ENCODE data around the gene ENTPD2.
"Not testable (repeated sequence)": the region's sequence is repeated elsewhere in the genome, so short reads cannot be mapped to it uniquely, and the experiment has no call there.

The ENTPD2 gene

DNA sequence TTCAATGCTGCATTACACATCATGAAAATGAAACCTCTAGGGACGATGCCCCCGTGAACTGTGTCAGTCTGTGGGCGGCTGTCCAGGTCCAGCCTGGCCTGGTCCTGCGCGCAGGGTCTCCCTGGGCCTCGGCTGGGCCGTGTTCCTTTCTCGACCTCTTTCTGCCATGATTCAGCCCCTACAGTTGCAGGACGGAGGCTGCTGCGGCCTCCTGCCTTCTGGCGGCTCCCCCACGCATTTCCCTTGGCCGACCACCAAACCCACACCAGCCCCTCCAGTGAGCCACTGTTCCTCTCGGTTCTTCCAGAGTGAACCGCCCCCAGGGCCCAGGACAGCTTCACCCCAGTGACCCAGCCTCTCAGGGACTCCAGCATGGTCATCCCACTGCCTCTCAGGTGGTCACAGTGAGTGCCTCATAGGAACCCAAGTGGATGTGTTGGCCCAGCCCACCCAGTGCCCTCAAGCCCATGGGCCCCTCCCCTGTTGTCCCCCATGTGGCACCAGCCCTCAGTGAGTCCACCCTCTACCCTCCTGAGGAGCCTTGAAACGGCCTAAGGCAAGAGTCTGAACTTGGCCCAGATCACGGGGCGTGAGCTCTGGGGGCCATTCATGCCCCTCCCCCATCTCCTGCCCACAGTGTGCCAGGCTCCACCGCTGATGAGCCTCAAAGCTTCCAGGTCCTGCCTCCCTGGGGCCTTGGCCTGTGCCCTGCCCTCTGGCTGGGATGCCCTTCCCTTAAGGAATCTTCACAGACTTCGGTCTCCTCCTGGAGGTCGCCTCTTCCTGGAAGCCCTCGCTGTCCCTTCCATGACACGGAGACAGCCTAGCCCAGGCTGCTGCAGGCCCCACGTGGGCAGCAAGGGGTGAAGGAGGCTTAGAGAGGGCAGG, 47.5 kb downstream of the ENTPD2 start:
- Histone ChIP-seq H3K9me3 (ENCODE audit: control insufficient read depth, low read length) (no peaks in the 10 kb centered on the region), H3K27ac (no peak overlapping the region), H3K79me2 (no peaks in the 10 kb centered on the region), H3K4me3 (ENCODE audit: low read depth, low read length) (no peak overlapping the region), H3K36me3 (ENCODE audit: control insufficient read depth, insufficient read depth, low read length) (no peaks in the 10 kb centered on the region), H3K9ac (no peak overlapping the region), H3K27me3 (ENCODE audit: control insufficient read depth, insufficient read depth, low read length) (no peaks in the 10 kb centered on the region), H3K4me2 (ENCODE audit: low read length) (no peak overlapping the region), H2AFZ (no peak overlapping the region), H3K4me1 (no peaks in the 10 kb centered on the region)
- no peak for TF ChIP-seq CTCF (IDR thresholded peaks at IDR 0.05)

DNA sequence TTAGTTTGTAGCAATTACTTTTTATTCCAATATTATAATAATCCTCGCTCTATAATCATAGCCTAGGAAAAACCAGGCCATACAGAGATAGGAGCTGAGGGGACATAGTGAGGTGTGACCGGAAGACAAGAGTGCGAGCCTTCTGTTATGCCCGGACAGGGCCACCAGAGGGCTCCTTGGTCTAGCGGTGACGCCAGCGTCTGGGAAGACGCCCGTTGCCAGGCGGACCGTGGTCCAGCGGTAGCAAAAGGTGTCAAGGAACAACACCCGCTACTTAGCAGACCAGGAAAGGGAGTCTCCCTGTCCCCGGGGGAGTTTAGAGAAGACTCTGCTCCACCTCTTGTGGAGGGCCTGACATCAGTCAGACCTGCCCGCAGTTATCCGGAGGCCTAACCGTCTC, 49.6 kb downstream of the ENTPD2 start:
- H3K9me3 ChIP-seq (ENCODE audit: control insufficient read depth, low read length); H3K79me2 ChIP-seq; H3K4me2 ChIP-seq (ENCODE audit: low read length); H3K36me3 ChIP-seq (ENCODE audit: control insufficient read depth, insufficient read depth, low read length); H3K27ac ChIP-seq; H3K27me3 ChIP-seq (ENCODE audit: control insufficient read depth, insufficient read depth, low read length); H3K4me3 ChIP-seq (ENCODE audit: low read depth, low read length); H3K9ac ChIP-seq; H2AFZ ChIP-seq; H3K4me1 ChIP-seq: not testable (repeated sequence)

DNA sequence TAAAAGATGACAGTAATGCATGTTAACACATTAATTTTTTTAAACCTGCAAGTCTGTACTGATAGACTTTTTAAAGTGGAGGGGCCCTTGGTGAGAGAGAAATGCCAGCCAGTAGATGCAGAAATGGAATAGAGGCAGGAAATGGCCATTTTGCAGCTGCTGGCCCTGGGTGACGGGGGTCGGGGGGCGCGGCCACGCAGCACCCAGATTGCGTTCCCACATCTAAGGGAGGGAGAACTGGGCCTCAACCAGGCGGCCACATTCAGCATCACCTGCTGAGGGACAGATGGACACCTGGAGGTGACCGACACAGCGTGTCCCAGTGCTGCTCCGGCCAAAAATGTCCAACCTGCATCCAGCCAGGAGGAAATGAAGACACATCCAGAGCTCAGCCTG, 51.2 kb downstream of the ENTPD2 start:
- no peaks in the 10 kb centered on the region for H3K36me3 ChIP-seq (ENCODE audit: control insufficient read depth, insufficient read depth, low read length)
- no peak for TF ChIP-seq CTCF (IDR thresholded peaks at IDR 0.05)
- no peak overlapping the region for H3K4me3 ChIP-seq (ENCODE audit: low read depth, low read length)
- H3K27ac ChIP-seq = no peak overlapping the region
- H3K4me2 ChIP-seq (ENCODE audit: low read length) = no peak overlapping the region
- no peaks in the 10 kb centered on the region for H3K9me3 ChIP-seq (ENCODE audit: control insufficient read depth, low read length)
- H3K27me3 ChIP-seq (ENCODE audit: control insufficient read depth, insufficient read depth, low read length) = no peaks in the 10 kb centered on the region
- H3K4me1 ChIP-seq = no peaks in the 10 kb centered on the region
- H2AFZ ChIP-seq = no peak overlapping the region
- H3K79me2 ChIP-seq = no peaks in the 10 kb centered on the region
- H3K9ac ChIP-seq = no peak overlapping the region

DNA sequence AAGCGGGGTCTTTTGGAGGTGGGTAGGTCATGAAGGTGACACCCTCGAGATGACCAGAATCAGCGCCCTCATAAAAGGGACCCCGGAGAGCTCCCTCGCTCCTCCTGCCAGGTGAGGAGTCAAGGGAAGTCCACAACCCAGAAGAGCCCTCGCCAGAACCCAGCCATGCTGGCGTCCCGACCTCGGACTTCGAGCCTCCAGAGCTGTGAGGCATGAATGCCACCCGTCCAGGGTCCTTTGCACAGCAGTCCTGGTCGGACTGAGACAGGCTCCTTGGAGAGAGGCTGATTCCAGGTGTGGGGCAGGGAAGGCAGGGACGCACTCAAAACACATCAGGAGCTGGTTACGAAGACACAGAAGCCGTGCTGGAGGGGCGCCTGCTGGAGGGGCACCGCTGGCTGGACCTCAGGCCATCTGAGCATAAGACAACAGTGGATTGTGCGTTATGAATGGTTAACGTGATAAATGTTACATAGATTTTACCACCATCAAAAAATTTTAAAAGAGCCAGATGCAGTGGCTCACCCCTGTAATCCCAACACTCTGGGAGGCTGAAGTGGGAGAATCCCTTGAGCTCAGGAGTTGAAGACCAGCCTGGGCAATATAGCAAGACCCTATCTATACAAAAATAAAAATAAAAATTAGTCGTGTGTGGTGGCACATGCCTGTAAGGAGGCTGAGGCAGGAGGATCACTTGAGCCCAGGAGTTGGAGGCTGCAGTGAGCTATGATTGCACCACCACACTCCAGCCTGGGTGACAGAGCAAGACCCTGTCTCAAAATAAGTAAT, 51.8 kb downstream of the ENTPD2 start:
- H3K4me3 ChIP-seq (ENCODE audit: low read depth, low read length) = no peak overlapping the region
- H3K36me3 ChIP-seq (ENCODE audit: control insufficient read depth, insufficient read depth, low read length) = no peaks in the 10 kb centered on the region
- TF ChIP-seq CTCF (IDR thresholded peaks at IDR 0.05) = no peak
- no peaks in the 10 kb centered on the region for H3K79me2 ChIP-seq
- no peaks in the 10 kb centered on the region for H3K27me3 ChIP-seq (ENCODE audit: control insufficient read depth, insufficient read depth, low read length)
- no peak overlapping the region for H3K27ac ChIP-seq
- H2AFZ ChIP-seq = no peak overlapping the region
- H3K4me2 ChIP-seq (ENCODE audit: low read length) = no peak overlapping the region
- no peaks in the 10 kb centered on the region for H3K4me1 ChIP-seq
- H3K9ac ChIP-seq = no peak overlapping the region
- H3K9me3 ChIP-seq (ENCODE audit: control insufficient read depth, low read length) = no peaks in the 10 kb centered on the region

- no peak overlapping the region for H3K9ac ChIP-seq
- H3K4me1 ChIP-seq = no peaks in the 10 kb centered on the region
- H3K27ac ChIP-seq = no peak overlapping the region
- no peak overlapping the region for H3K4me3 ChIP-seq (ENCODE audit: low read depth, low read length)
- H3K9me3 ChIP-seq (ENCODE audit: control insufficient read depth, low read length) = no peaks in the 10 kb centered on the region
- H3K27me3 ChIP-seq (ENCODE audit: control insufficient read depth, insufficient read depth, low read length) = no peaks in the 10 kb centered on the region
- H3K36me3 ChIP-seq (ENCODE audit: control insufficient read depth, insufficient read depth, low read length) = no peaks in the 10 kb centered on the region
- no peak for TF ChIP-seq CTCF (IDR thresholded peaks at IDR 0.05)
- H3K79me2 ChIP-seq = no peaks in the 10 kb centered on the region
- no peak overlapping the region for H3K4me2 ChIP-seq (ENCODE audit: low read length)
- no peak overlapping the region for H2AFZ ChIP-seq
Measured at GRCh38 chr9:137000177-137000930, 53.5 kb downstream of the ENTPD2 start.

All from parathyroid adenoma (tissue), 2 donors.